Suppressor macrophage (primary cell): ENCODE measurements around the gene TP53I11.

ENCODE experiments used
- DNase-seq, 4 experiments: peaks; one replicate each; pipeline ENCODE4 v3.0.0-alpha.2; 2020 to 2022

Gene TP53I11

DNA sequence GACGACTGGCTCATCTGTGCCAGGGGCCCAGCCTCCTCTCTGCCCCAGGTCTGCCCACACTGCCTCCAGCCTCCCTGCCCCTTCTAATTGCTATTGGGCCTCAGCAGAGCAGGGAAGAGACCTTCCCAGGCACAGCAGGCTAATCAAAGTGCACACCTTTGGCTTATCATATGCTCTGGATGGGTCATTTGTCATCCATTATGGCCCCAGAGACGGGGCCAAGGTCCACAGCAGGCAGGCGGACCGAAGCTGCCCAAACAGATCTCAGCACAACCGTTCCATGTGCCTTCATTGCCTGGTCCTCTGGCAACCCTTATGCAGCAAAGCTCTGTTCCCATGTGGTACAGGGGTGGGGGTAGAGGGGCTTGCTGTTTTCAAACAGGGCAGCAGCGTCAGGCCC, 66.6 kb downstream of the TP53I11 start:
- DNase-seq, result no peak

GRCh38 chr11:44883277-44883676, 67.4 kb downstream of the TP53I11 start:
- DNase-seq, result no peak
